Mucosa of gallbladder (tissue), 1 donor: Measurements from ENCODE around the gene CLASP2. TPM values are rescaled to one million over a fixed set of nuclear protein-coding genes. Genes with fewer than 3 reads are reported as not detected.
A peak's percentile ranks its signal among the peaks of the same experiment; 100 is the strongest.
"Not testable (repeated sequence)": the region's sequence is repeated elsewhere in the genome, so short reads cannot be mapped to it uniquely, and the experiment has no call there.

ENCODE experiments used
- DNase-seq: peaks from one replicate; pipeline ENCODE4 v3.0.0-alpha.2; 2020; ENCODE audit warnings: low spot score
- total RNA-seq: library from RNA; stranded (reverse); gene quantifications from one replicate; pipeline ENCODE4 v1.2.1, GENCODE V29; 2021
- donor health status: DM: no; HTN: no; CAD: no.

The CLASP2 gene
- total RNA-seq, 1 donor from 2014 or later: 50.9 TPM

- DNase-seq: no peak
Observed at GRCh38 chr3:33687406-33688010, 30.5 kb downstream of the CLASP2 start.

- DNase-seq: no peak
Observed at GRCh38 chr3:33682770-33683169, 35.3 kb downstream of the CLASP2 start.

GRCh38 chr3:33681667-33682066, 36.4 kb downstream of the CLASP2 start:
- DNase-seq: no peak

- DNase-seq: no peak
Observed at GRCh38 chr3:33678073-33678472, 40.0 kb downstream of the CLASP2 start.

GRCh38 chr3:33673436-33673835, 44.6 kb downstream of the CLASP2 start:
- not testable (repeated sequence) for DNase-seq

- no peak for DNase-seq
Observed at GRCh38 chr3:33668618-33669017, 49.4 kb downstream of the CLASP2 start.

- DNase-seq: no peak
Observed at GRCh38 chr3:33665294-33665693, 52.8 kb downstream of the CLASP2 start.

GRCh38 chr3:33664195-33664594, 53.9 kb downstream of the CLASP2 start:
- no peak for DNase-seq

GRCh38 chr3:33663042-33663441, 55.0 kb downstream of the CLASP2 start:
- no peak for DNase-seq

- DNase-seq: no peak
Observed at GRCh38 chr3:33659856-33660434, 58.1 kb downstream of the CLASP2 start.

- peak; percentile 69 for DNase-seq
Observed at GRCh38 chr3:33658991-33659848, 58.8 kb downstream of the CLASP2 start.

GRCh38 chr3:33658621-33658990, 59.4 kb downstream of the CLASP2 start:
- no peak for DNase-seq

GRCh38 chr3:33658039-33658438, 60.0 kb downstream of the CLASP2 start:
- no peak for DNase-seq

- no peak for DNase-seq
Observed at GRCh38 chr3:33652736-33653135, 65.3 kb downstream of the CLASP2 start.

- not testable (repeated sequence) for DNase-seq
Observed at GRCh38 chr3:33651101-33651500, 67.0 kb downstream of the CLASP2 start.

GRCh38 chr3:33650495-33650894, 67.6 kb downstream of the CLASP2 start:
- no peak for DNase-seq

- no peak for DNase-seq
Observed at GRCh38 chr3:33648793-33649192, 69.3 kb downstream of the CLASP2 start.

- DNase-seq: no peak
Observed at GRCh38 chr3:33646406-33646805, 71.6 kb downstream of the CLASP2 start.

GRCh38 chr3:33645060-33645647, 72.9 kb downstream of the CLASP2 start:
- DNase-seq: no peak

GRCh38 chr3:33644582-33644981, 73.5 kb downstream of the CLASP2 start:
- no peak for DNase-seq

- DNase-seq: no peak
Observed at GRCh38 chr3:33642806-33643205, 75.2 kb downstream of the CLASP2 start.

- DNase-seq: no peak
Observed at GRCh38 chr3:33639889-33640288, 78.2 kb downstream of the CLASP2 start.

GRCh38 chr3:33637482-33637881, 80.6 kb downstream of the CLASP2 start:
- DNase-seq: no peak
